A549 (cell line): ENCODE results near the gene CLSTN2. TPM values are rescaled to one million over a fixed set of nuclear protein-coding genes. Genes with fewer than 3 reads are reported as not detected.

Experiments
- ATAC-seq, 2 experiments: fragments of 200-7000 bp in 1 of 2; fragments of >200 bp in 1 of 2; cut with Nextera tagmentation in 1 of 2; cut with Tn5 transposase in 1 of 2; 3 replicates each; pipeline versions ENCODE4 v1.8.0 to v1.9.1; 2018 to 2020; ENCODE audit warnings: mild to moderate bottlenecking in 1 of 2, moderate library complexity in 1 of 2
- CTCF ChIA-PET: fragments of 300-600 bp; sonication (Branson Sonifier 250); formaldehyde crosslinking; extraction: SDS; loops from one replicate; lab custom pipeline; 2021; ENCODE audit warnings: antibody characterized with exemption, inconsistent platforms; lab: Yijun Ruan, JAX
- POLR2A ChIA-PET: fragments of 350-600 bp; formaldehyde crosslinking; extraction: SDS; loops from one replicate; lab custom pipeline; 2021; ENCODE audit warnings: antibody characterized with exemption, inconsistent platforms; lab: Yijun Ruan, JAX
- DNase-seq, 2 experiments: peaks; one replicate each; pipeline versions ENCODE4 v3.0.0 to v3.0.0-alpha.2; 2011 to 2016; ENCODE audit warnings: low read depth in 1 of 2, low spot score in 1 of 2
- FAIRE-seq: peaks from 2 replicates; lab custom pipeline; 2011; peaks lifted over from hg19 to GRCh38; lab: Jason Lieb, UNC
- H3K27ac ChIP-seq, 2 experiments: fragments of >200 bp; sonication (Bioruptor Twin); formaldehyde crosslinking; 3 replicates each; pipeline ENCODE4 v1.5.1; 2016 to 2017
- H3K4me1 ChIP-seq: fragments of >200 bp; sonication (Bioruptor Twin); formaldehyde crosslinking; 3 replicates; pipeline ENCODE4 v1.6.1; 2016
- H3K4me2 ChIP-seq: fragments of >200 bp; sonication (Bioruptor Twin); formaldehyde crosslinking; 3 replicates; pipeline ENCODE4 v1.6.1; 2016
- H3K4me3 ChIP-seq: fragments of >200 bp; sonication (Bioruptor Twin); formaldehyde crosslinking; 3 replicates; pipeline ENCODE4 v1.5.1; 2016
- H3K9me3 ChIP-seq: fragments of >200 bp; sonication (Bioruptor Twin); formaldehyde crosslinking; 3 replicates; pipeline ENCODE4 v1.6.1; 2016
- BHLHE40 ChIP-seq: IDR thresholded peaks from 2 replicates; pipeline ENCODE4 v1.6.1; 2012; ENCODE audit warnings: low read depth, low read length, inconsistent platforms
- CBX2 ChIP-seq: fragments of 200-600 bp; sonication (generic); IDR thresholded peaks from 2 replicates; pipeline ENCODE4 v1.6.1; 2016; ENCODE audit warnings: low read depth, mild to moderate bottlenecking, borderline replicate concordance
- CHD2 ChIP-seq: fragments of 150-350 bp; IDR thresholded peaks from 2 replicates; pipeline ENCODE4 v1.6.1; 2014; ENCODE audit warnings: low read length; ENCODE audit not compliant: partially characterized antibody
- CHD4 ChIP-seq: fragments of 200-600 bp; sonication (generic); IDR thresholded peaks from 2 replicates; pipeline ENCODE4 v1.6.1; 2016; ENCODE audit warnings: antibody characterized with exemption, mild to moderate bottlenecking, borderline replicate concordance
- EHMT2 ChIP-seq: fragments of 200-600 bp; sonication (generic); IDR thresholded peaks from 2 replicates; pipeline ENCODE4 v1.6.1; 2016; ENCODE audit warnings: antibody characterized with exemption, low read depth, mild to moderate bottlenecking, moderate library complexity
- FOSB ChIP-seq: fragments of 250-450 bp; sonication (Bioruptor Pico); IDR thresholded peaks from 2 replicates; pipeline ENCODE4 v1.5.0; 2020; ENCODE audit warnings: mild to moderate bottlenecking, moderate library complexity
- HOXA7 ChIP-seq: fragments of 250-450 bp; sonication (Bioruptor Pico); IDR thresholded peaks from 2 replicates; pipeline ENCODE4 v1.5.0; 2020; ENCODE audit warnings: mild to moderate bottlenecking, moderate library complexity
- HOXB5 ChIP-seq: fragments of 250-450 bp; sonication (Bioruptor Pico); IDR thresholded peaks from 2 replicates; pipeline ENCODE4 v1.5.0; 2020; ENCODE audit warnings: mild to moderate bottlenecking, moderate library complexity
- JUNB ChIP-seq: fragments of >200 bp; sonication (Bioruptor Twin); formaldehyde crosslinking; IDR thresholded peaks from 2 replicates; pipeline ENCODE4 v1.6.1; 2016
- MAZ ChIP-seq: fragments of 150-350 bp; IDR thresholded peaks from 2 replicates; pipeline ENCODE4 v1.6.1; 2014; ENCODE audit warnings: antibody characterized with exemption, low read depth, low read length, borderline replicate concordance
- NR3C1 ChIP-seq: fragments of >200 bp; sonication (Bioruptor Twin); formaldehyde crosslinking; IDR thresholded peaks from 3 replicates; pipeline ENCODE4 v1.6.1; 2017
- PHF8 ChIP-seq: fragments of 200-600 bp; sonication (generic); IDR thresholded peaks from 2 replicates; pipeline ENCODE4 v1.6.1; 2016; ENCODE audit warnings: low read depth, mild to moderate bottlenecking, antibody characterized with exemption, moderate library complexity, borderline replicate concordance
- POLR2A ChIP-seq: IDR thresholded peaks from 2 replicates; pipeline ENCODE4 v1.6.1; 2012; ENCODE audit warnings: mild to moderate bottlenecking, low read length
- RAD21 ChIP-seq, 2 experiments: fragments of >200 bp in 1 of 2; sonication (Bioruptor Twin) in 1 of 2; formaldehyde crosslinking in 1 of 2; IDR thresholded peaks in 1 of 2; conservative IDR thresholded peaks in 1 of 2; 2 replicates in 1 of 2; 3 replicates in 1 of 2; pipeline ENCODE4 v1.6.1; 2012 to 2018; ENCODE audit warnings: inconsistent platforms in 1 of 2
- RCOR1 ChIP-seq: fragments of 150-350 bp; IDR thresholded peaks from 2 replicates; pipeline ENCODE4 v1.6.1; 2014; ENCODE audit warnings: antibody characterized with exemption, low read length, low read depth
- RFX5 ChIP-seq: fragments of 450-650 bp; IDR thresholded peaks from 2 replicates; pipeline ENCODE4 v1.7.1; 2014; ENCODE audit warnings: antibody characterized with exemption, mild to moderate bottlenecking, moderate library complexity
- RNF2 ChIP-seq: fragments of 200-600 bp; sonication (generic); IDR thresholded peaks from 2 replicates; pipeline ENCODE4 v1.6.1; 2016; ENCODE audit warnings: low read depth, mild to moderate bottlenecking, antibody characterized with exemption, moderate library complexity, borderline replicate concordance
- SREBF2 ChIP-seq: fragments of 450-650 bp; IDR thresholded peaks from 2 replicates; pipeline ENCODE4 v1.6.1; 2014; ENCODE audit warnings: mild to moderate bottlenecking, moderate library complexity
- TFCP2L1 ChIP-seq: fragments of 250-450 bp; sonication (Bioruptor Pico); IDR thresholded peaks from 2 replicates; pipeline ENCODE4 v1.5.0; 2021; ENCODE audit warnings: mild to moderate bottlenecking
- ZC3H11A ChIP-seq: fragments of 450-650 bp; IDR thresholded peaks from 2 replicates; pipeline ENCODE4 v1.6.1; 2014; ENCODE audit warnings: antibody characterized with exemption, mild to moderate bottlenecking
- ZFP36 ChIP-seq: fragments of 450-650 bp; IDR thresholded peaks from 2 replicates; pipeline ENCODE4 v1.6.1; 2014; ENCODE audit warnings: borderline replicate concordance; ENCODE audit not compliant: partially characterized antibody
- ZNF302 ChIP-seq: fragments of 250-450 bp; sonication (Bioruptor Pico); IDR thresholded peaks from 2 replicates; pipeline ENCODE4 v1.9.0; 2021; ENCODE audit warnings: inconsistent platforms, mild to moderate bottlenecking, moderate library complexity
- ZSCAN20 ChIP-seq: fragments of 250-450 bp; sonication (Bioruptor Pico); IDR thresholded peaks from 2 replicates; pipeline ENCODE4 v1.8.0; 2022; ENCODE audit warnings: mild to moderate bottlenecking, moderate library complexity
- WGBS: methylation state at CpG from one replicate; pipeline ENCODE4 v1.1.6; 2017; ENCODE audit errors: missing lambda C conversion rate; 5-methylcytosine and 5-hydroxymethylcytosine counted together
- polyA plus RNA-seq, 4 experiments: library from polyadenylated mRNA; depleted of rRNA in 3 of 4; stranded (reverse); fragments of >200 nt; fragmentation: RNase III in 1 of 4; extraction: RNeasy Plus Mini Kit Qiagen cat#74134 plus additional on column Dnase treatment in 1 of 4; gene quantifications; 2 replicates in 3 of 4; 3 replicates in 1 of 4; pipeline ENCODE4 v1.2.3, GENCODE V29; 2011 to 2017
- TF ChIP-seq, protein P1 (sequence below): IDR thresholded peaks from 2 replicates; pipeline ENCODE4 v1.6.1; 2012
- TF ChIP-seq, protein P2 (sequence below): fragments of 250-450 bp; sonication (Bioruptor Pico); IDR thresholded peaks from 2 replicates; pipeline ENCODE4 v1.5.0; 2021; ENCODE audit warnings: mild to moderate bottlenecking, moderate library complexity, borderline replicate concordance
- TF ChIP-seq, protein P3 (sequence below): fragments of >200 bp; sonication (Bioruptor Twin); formaldehyde crosslinking; IDR thresholded peaks from 2 replicates; pipeline ENCODE4 v1.6.1; 2016

The CLSTN2 gene
- polyA plus RNA-seq, 2 of the 4 experiments (the other 2 are of a cell fraction) = 0.03 to 0.04 TPM

DNA sequence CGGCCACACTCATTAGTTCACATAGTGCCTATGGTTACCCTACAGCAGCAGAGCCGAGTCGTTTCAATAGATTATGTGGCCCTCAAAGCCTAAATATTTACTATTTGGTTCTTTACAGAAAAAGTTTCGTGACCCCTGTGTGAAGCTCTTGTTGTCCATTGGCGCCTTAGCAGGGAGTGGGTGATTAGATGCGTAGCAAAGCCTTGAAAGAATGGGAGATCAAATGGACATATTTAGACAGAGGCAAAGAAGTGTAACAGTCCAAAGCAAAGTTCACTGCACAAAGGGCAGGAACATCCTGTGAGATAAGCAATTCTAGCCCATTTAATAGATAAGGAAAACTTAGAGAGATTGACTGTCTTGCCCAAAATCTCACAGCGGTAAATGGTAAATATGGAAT lies 495.5 kb downstream of the CLSTN2 start:
- TF ChIP-seq SREBF2 (no peak), CBX2 (no peak), RNF2 (no peak), NR3C1 (no peak), POLR2A (no peak)
- ChIA-PET CTCF (interaction anchor here (1.0 kb wide), 1 partner anchor 11 kb away, joined by 3 read pairs; no protein-coding TSS in a partner anchor), POLR2A (no interaction called here)
- FAIRE-seq = no peak
- Histone ChIP-seq H3K4me2 (no peak overlapping the region), H3K9me3 (no peaks in the 10 kb centered on the region), H3K4me1 (no peaks in the 10 kb centered on the region), H3K27ac (no peak overlapping the region), H3K4me3 (no peak overlapping the region)
- no peak for ATAC-seq
- no peak for DNase-seq
- WGBS = 43% methylated on average over 7 of the region's 7 CpGs

DNA sequence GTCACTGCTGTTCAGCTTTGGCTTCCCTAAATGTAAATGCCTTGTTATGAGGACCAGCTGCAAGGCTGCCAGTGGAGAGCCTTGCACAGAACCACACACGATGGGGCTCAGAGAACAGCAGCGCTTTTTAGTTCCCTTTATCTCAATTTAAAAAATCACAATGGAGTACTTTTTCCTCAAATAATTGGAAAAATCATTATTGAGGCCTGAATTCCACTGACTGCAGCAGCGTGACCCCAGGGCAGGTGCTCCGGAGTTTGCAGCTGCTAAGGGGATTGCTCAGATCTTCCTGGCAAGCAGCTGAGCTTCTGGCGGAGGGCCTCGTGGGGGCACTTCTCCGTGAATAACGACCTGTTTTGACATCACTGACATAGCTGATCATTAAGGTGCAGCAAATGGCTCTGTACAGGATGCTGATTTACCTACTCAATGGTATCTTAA lies 497.3 kb downstream of the CLSTN2 start:
- TF ChIP-seq BHLHE40 (no peak), JUNB (no peak), HOXA7 (CRISPR knock-in tag) (no peak)
- TF ChIP-seq, protein P1, sequence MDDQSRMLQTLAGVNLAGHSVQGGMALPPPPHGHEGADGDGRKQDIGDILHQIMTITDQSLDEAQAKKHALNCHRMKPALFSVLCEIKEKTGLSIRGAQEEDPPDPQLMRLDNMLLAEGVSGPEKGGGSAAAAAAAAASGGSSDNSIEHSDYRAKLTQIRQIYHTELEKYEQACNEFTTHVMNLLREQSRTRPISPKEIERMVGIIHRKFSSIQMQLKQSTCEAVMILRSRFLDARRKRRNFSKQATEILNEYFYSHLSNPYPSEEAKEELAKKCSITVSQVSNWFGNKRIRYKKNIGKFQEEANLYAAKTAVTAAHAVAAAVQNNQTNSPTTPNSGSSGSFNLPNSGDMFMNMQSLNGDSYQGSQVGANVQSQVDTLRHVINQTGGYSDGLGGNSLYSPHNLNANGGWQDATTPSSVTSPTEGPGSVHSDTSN = no peak
- TF ChIP-seq, protein P2, sequence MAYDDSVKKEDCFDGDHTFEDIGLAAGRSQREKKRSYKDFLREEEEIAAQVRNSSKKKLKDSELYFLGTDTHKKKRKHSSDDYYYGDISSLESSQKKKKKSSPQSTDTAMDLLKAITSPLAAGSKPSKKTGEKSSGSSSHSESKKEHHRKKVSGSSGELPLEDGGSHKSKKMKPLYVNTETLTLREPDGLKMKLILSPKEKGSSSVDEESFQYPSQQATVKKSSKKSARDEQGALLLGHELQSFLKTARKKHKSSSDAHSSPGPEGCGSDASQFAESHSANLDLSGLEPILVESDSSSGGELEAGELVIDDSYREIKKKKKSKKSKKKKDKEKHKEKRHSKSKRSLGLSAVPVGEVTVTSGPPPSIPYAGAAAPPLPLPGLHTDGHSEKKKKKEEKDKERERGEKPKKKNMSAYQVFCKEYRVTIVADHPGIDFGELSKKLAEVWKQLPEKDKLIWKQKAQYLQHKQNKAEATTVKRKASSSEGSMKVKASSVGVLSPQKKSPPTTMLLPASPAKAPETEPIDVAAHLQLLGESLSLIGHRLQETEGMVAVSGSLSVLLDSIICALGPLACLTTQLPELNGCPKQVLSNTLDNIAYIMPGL (CRISPR knock-in tag) = no peak
- TF ChIP-seq, all 56 proteins: peak for 0
- ChIA-PET CTCF (no interaction called here), POLR2A (no interaction called here)
- 37% methylated on average over 4 of the region's 8 CpGs for WGBS
- DNase-seq = no peak
- Histone ChIP-seq H3K4me1 (no peaks in the 10 kb centered on the region), H3K4me2 (no peak overlapping the region), H3K9me3 (no peaks in the 10 kb centered on the region), H3K4me3 (no peak overlapping the region), H3K27ac (no peak overlapping the region)
- no peak for FAIRE-seq
- no peak for ATAC-seq

DNA sequence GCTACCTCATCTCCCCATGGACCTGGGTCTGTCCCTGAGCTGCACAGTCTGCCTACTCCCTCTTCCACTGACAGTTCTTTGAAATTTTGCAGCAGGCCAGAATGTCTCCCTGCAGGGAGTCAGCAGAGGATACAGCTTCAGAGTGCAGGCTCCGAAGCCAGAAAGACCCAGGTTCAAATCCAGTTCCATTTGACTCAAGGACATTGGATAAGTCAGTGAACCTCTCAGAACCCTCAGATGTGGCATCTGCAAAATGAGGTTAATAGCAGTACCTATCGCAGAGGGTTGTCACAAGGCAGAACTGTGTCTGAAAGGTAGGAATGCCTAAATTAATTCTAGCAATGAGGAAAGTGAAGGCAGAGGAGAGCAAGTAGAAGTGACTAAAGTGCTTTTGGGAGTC lies 498.4 kb downstream of the CLSTN2 start:
- POLR2A ChIA-PET = no interaction called here
- no peak overlapping the region for H3K27ac ChIP-seq
- ATAC-seq (no peak), FAIRE-seq (no peak), DNase-seq (no peak)
- CTCF ChIA-PET = no interaction called here
- 60% methylated on average over 2 of the region's 2 CpGs for WGBS
- TF ChIP-seq ZSCAN20 (CRISPR knock-in tag) = no peak
- TF ChIP-seq TFCP2L1 (CRISPR knock-in tag) = no peak
- no peak for TF ChIP-seq RCOR1
- TF ChIP-seq MAZ = no peak
- H3K4me2 ChIP-seq = no peak overlapping the region
- H3K9me3 ChIP-seq = no peaks in the 10 kb centered on the region
- no peak overlapping the region for H3K4me3 ChIP-seq
- no peaks in the 10 kb centered on the region for H3K4me1 ChIP-seq

DNA sequence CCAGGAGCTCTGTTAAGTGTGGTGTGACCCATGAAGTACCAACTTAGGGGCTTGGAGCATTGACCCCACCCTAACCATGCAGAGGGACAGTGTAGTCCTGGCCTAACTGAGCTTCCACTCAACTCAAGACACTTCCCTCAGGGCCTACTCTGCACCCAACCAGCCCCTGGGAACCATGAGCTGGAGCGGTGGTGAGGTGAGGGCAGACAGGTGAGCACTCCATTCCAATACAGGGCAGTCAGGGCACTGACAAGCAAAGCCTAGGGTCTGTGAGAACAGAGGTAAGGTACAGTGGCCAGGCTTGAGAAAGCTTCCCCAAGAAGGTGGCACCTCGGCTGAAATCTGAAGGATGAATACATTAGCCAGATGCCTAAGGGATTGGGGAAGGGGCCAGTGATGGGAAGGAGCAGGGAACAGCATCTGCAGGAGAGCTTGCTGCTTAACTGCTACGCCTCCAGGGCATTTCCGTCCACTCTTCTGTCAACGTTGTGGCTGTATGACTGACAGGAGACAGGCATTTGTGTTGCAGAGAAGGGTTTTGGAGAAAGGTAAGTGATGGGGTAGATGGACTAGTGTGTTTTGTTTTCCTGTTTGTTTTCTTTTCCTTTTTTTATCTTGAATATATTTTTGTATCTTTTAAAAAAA lies 499.4 kb downstream of the CLSTN2 start:
- H3K4me1 ChIP-seq = no peaks in the 10 kb centered on the region
- ATAC-seq = no peak
- POLR2A ChIA-PET = no interaction called here
- WGBS = 46% methylated on average over 4 of the region's 5 CpGs
- DNase-seq = no peak
- no peak overlapping the region for H3K4me2 ChIP-seq
- no peak overlapping the region for H3K27ac ChIP-seq
- CTCF ChIA-PET = no interaction called here
- TF ChIP-seq EHMT2 = no peak
- TF ChIP-seq MAZ = no peak
- TF ChIP-seq FOSB (CRISPR knock-in tag) = no peak
- TF ChIP-seq, protein P3, sequence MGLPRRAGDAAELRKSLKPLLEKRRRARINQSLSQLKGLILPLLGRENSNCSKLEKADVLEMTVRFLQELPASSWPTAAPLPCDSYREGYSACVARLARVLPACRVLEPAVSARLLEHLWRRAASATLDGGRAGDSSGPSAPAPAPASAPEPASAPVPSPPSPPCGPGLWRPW = no peak
- TF ChIP-seq ZNF302 (CRISPR knock-in tag) = no peak
- TF ChIP-seq RFX5 = no peak
- no peak for TF ChIP-seq CBX2
- no peak for TF ChIP-seq ZFP36
- no peak for TF ChIP-seq ZC3H11A
- TF ChIP-seq, protein P2 (CRISPR knock-in tag) = no peak
- no peak for TF ChIP-seq PHF8
- no peak for TF ChIP-seq RAD21 (conservative IDR thresholded peaks at IDR 0.05 in 1 of 2, IDR thresholded peaks at IDR 0.05 in 1 of 2)
- no peak for TF ChIP-seq CHD2
- TF ChIP-seq HOXB5 = no peak
- no peak for TF ChIP-seq CHD4
- TF ChIP-seq JUNB = no peak
- no peak overlapping the region for H3K4me3 ChIP-seq
- no peak for FAIRE-seq
- no peaks in the 10 kb centered on the region for H3K9me3 ChIP-seq
